Loucy (cell line): ENCODE data around the gene ZNF285.

ENCODE experiments used
- H2AFZ ChIP-seq: fragments of 200-600 bp; sonication (generic); 2 replicates; pipeline ENCODE4 v1.6.0; 2016; ENCODE audit warnings: antibody characterized with exemption, mild to moderate bottlenecking, low read length, moderate library complexity
- H3F3A ChIP-seq: fragments of 200-600 bp; 2 replicates; pipeline ENCODE4 v1.6.0; 2016; ENCODE audit warnings: antibody characterized with exemption, low read depth, mild to moderate bottlenecking
- H3K27me3 ChIP-seq: fragments of 200-600 bp; sonication (generic); 2 replicates; pipeline ENCODE4 v1.6.1; 2014; ENCODE audit warnings: low read length, mild to moderate bottlenecking; ENCODE audit not compliant: insufficient read depth, poor library complexity, severe bottlenecking
- H3K36me3 ChIP-seq: fragments of 200-600 bp; sonication (generic); 2 replicates; pipeline ENCODE4 v1.6.1; 2016; ENCODE audit warnings: low read length; ENCODE audit not compliant: insufficient read depth
- H3K4me1 ChIP-seq: fragments of 200-600 bp; sonication (generic); 2 replicates; pipeline ENCODE4 v1.5.1; 2014; ENCODE audit warnings: low read length, mild to moderate bottlenecking; ENCODE audit not compliant: insufficient read depth, poor library complexity, severe bottlenecking
- H3K4me2 ChIP-seq: fragments of 200-600 bp; sonication (generic); 2 replicates; pipeline ENCODE4 v1.6.0; 2014; ENCODE audit warnings: antibody characterized with exemption, low read length, low read depth, mild to moderate bottlenecking; ENCODE audit not compliant: poor library complexity, severe bottlenecking
- H3K4me3 ChIP-seq: fragments of 200-600 bp; sonication (generic); 2 replicates; pipeline ENCODE4 v1.5.1; 2014; ENCODE audit warnings: low read length, mild to moderate bottlenecking, mixed read lengths; ENCODE audit not compliant: poor library complexity, severe bottlenecking
- H3K79me2 ChIP-seq: fragments of 200-600 bp; sonication (generic); 2 replicates; pipeline ENCODE4 v1.6.1; 2014; ENCODE audit warnings: low read length; ENCODE audit not compliant: insufficient read depth
- H3K9ac ChIP-seq: fragments of 200-600 bp; sonication (generic); 2 replicates; pipeline ENCODE4 v1.6.0; 2014; ENCODE audit warnings: mild to moderate bottlenecking, low read depth, low read length, moderate library complexity; ENCODE audit not compliant: poor library complexity, severe bottlenecking
- H3K9me2 ChIP-seq: fragments of 200-600 bp; sonication (generic); replicated peaks from 2 replicates; pipeline ENCODE4 v1.6.1; 2016; ENCODE audit warnings: low read depth, low read length, mixed read lengths
- H3K9me3 ChIP-seq: fragments of 200-600 bp; sonication (generic); 2 replicates; pipeline ENCODE4 v1.6.1; 2014; ENCODE audit warnings: mild to moderate bottlenecking, antibody characterized with exemption, low read length, low read depth; ENCODE audit not compliant: insufficient read depth
- H4K20me1 ChIP-seq: fragments of 200-600 bp; sonication (generic); 2 replicates; pipeline ENCODE4 v1.6.0; 2014; ENCODE audit warnings: antibody characterized with exemption, low read length, mild to moderate bottlenecking; ENCODE audit not compliant: insufficient read depth, poor library complexity, severe bottlenecking
- EZH2phosphoT487 ChIP-seq: fragments of 200-600 bp; IDR thresholded peaks from 2 replicates; pipeline ENCODE4 v1.6.1; 2018; ENCODE audit warnings: antibody characterized with exemption, mild to moderate bottlenecking, moderate library complexity, borderline replicate concordance
- TF ChIP-seq, protein P1 (sequence below): fragments of 200-600 bp; sonication (generic); conservative IDR thresholded peaks from 2 replicates; pipeline ENCODE4 v1.5.1; 2014; ENCODE audit warnings: mild to moderate bottlenecking, antibody characterized with exemption, low read length

ZNF285 gene

DNA sequence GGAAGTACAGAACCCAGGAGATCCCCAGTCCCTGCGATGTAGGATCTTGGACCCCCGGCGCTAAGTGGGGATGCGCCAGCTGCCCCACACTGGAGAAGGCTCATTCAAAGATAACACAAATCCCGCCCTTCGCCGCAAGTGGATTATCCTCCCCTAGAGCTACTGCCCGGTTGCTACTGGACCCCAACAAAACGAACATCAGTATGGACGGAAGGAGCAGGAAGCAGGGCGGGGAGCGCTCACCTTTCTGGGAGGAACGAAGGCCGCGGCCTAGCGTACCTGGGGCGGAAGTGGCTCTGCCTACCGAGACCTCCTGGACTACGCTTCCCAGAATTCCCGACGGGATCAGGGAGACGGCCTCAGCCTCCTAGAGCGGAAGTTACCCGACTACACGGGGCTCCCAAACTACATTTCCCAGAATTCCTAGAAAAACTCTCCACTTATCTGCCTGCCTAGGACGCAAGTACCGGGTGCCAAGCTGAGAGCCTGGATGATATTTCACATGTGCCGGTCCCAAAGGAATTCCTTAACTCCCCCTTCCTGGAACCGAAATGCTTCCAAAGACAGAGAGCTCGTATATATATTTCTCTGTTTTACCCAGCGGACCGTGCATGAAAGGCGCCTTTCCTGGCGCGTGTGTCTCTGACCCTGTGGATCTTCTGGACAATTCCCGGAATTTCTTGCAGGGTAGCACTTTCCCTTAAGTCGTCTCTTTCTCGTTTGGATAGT lies 44.9 kb downstream of the ZNF285 start, which contains the start of gene ZNF112:
ZNF112 (minus strand) TSS at position 298 of the 729 bp plus-strand sequence. CDS start 16,141 bp downstream, outside the sequence.
- no peak for TF ChIP-seq EZH2phosphoT487
- TF ChIP-seq, protein P1, sequence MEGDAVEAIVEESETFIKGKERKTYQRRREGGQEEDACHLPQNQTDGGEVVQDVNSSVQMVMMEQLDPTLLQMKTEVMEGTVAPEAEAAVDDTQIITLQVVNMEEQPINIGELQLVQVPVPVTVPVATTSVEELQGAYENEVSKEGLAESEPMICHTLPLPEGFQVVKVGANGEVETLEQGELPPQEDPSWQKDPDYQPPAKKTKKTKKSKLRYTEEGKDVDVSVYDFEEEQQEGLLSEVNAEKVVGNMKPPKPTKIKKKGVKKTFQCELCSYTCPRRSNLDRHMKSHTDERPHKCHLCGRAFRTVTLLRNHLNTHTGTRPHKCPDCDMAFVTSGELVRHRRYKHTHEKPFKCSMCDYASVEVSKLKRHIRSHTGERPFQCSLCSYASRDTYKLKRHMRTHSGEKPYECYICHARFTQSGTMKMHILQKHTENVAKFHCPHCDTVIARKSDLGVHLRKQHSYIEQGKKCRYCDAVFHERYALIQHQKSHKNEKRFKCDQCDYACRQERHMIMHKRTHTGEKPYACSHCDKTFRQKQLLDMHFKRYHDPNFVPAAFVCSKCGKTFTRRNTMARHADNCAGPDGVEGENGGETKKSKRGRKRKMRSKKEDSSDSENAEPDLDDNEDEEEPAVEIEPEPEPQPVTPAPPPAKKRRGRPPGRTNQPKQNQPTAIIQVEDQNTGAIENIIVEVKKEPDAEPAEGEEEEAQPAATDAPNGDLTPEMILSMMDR, result no peak
- no peaks in the 10 kb centered on the region for H3K4me1 ChIP-seq
- H2AFZ ChIP-seq, result no peak within 1 kb of the TSS
- no peaks in the 10 kb centered on the region for H3K79me2 ChIP-seq
- no peak within 1 kb of the TSS for H3K4me3 ChIP-seq
- H3K4me2 ChIP-seq, result no peak within 1 kb of the TSS
- no peaks in the 10 kb centered on the region for H3F3A ChIP-seq
- no peaks in the 10 kb centered on the region for H4K20me1 ChIP-seq
- no peak within 1 kb of the TSS for H3K9ac ChIP-seq
- no peaks in the 10 kb centered on the region for H3K9me2 ChIP-seq
- H3K9me3 ChIP-seq, result no peaks in the 10 kb centered on the region
- H3K27me3 ChIP-seq, result no peaks in the 10 kb centered on the region
- no peaks in the 10 kb centered on the region for H3K36me3 ChIP-seq

DNA sequence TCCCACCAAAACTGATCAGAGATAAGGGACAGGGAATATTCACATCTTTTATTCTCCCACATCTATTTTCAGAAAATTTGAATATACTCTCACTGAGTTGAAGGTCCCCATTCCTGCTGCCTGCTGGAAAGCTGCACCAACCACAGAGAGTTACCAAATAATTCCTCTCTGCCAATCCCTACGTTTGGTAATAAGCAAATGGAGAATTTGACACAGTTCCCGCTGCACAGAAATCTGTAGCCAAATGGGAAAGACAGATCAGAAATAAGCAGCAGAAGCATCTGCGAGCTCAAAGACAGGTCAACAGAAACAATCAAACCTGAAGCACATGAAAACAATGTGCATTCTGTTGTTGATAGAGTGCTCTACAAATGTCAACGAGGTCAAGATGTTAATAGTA lies 54.9 kb downstream of the ZNF285 start:
- H3F3A ChIP-seq, result no peaks in the 10 kb centered on the region
- H3K36me3 ChIP-seq, result no peaks in the 10 kb centered on the region
- 0 out of 2 replicates have a peak, but pooled peaks cover 6% of the 10 kb centered on the region for H3K9me3 ChIP-seq
- no peaks in the 10 kb centered on the region for H4K20me1 ChIP-seq
- no peaks in the 10 kb centered on the region for H3K27me3 ChIP-seq
- H3K79me2 ChIP-seq, result no peaks in the 10 kb centered on the region
- H3K9ac ChIP-seq, result no peak overlapping the region
- TF ChIP-seq, protein P1, result no peak
- TF ChIP-seq EZH2phosphoT487, result no peak
- 0 out of 2 replicates have a peak, but pooled peaks cover 6% of the 10 kb centered on the region for H3K9me2 ChIP-seq
- H3K4me1 ChIP-seq, result no peaks in the 10 kb centered on the region
- H2AFZ ChIP-seq, result no peak overlapping the region
- H3K4me2 ChIP-seq, result no peak overlapping the region
- H3K4me3 ChIP-seq, result no peak overlapping the region

DNA sequence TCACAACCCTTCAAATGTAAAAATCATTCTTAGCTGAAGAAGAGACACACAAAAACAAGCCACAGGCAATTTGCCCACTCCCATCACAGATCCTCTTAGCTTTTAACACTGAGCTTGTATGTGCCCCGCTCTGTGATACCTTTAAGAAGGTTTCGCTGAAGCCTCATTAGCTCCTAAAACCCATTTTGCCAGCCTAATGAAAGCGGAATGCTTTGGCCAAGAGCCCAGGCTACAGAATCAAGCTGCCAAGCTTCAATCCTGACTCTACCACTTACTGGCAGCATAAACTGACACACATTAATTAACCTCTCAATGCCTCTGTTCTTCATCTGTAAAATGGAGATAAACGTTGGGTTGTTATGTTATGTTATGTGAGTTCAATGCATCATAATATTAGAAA lies 55.4 kb downstream of the ZNF285 start:
- Histone ChIP-seq H4K20me1 (no peaks in the 10 kb centered on the region), H2AFZ (no peak overlapping the region), H3K9ac (no peak overlapping the region), H3F3A (no peaks in the 10 kb centered on the region), H3K4me3 (no peak overlapping the region), H3K9me3 (0 out of 2 replicates have a peak, but pooled peaks cover 9% of the 10 kb centered on the region), H3K4me1 (no peaks in the 10 kb centered on the region), H3K36me3 (no peaks in the 10 kb centered on the region), H3K9me2 (0 out of 2 replicates have a peak, but pooled peaks cover 4% of the 10 kb centered on the region), H3K27me3 (no peaks in the 10 kb centered on the region), H3K79me2 (no peaks in the 10 kb centered on the region), H3K4me2 (no peak overlapping the region)
- TF ChIP-seq, protein P1, result no peak
- TF ChIP-seq EZH2phosphoT487, result no peak
